GM21786 (cell line): ENCODE results near the gene AASDH.

ENCODE experiments used
- ATAC-seq: cut with Tn5 transposase; IDR thresholded peaks from one replicate; pipeline ENCODE4 v1.9.1; 2021; ENCODE audit not compliant: unreplicated experiment

Gene AASDH

GRCh38 chr4:56387023-56388001 lies at the start of gene AASDH:
Gene AASDH, minus strand, starts transcription at chr4:56387491. Its CDS starts 3,192 bp downstream, at chr4:56384299.
- ATAC-seq = peak; percentile 93

GRCh38 chr4:56435140-56435926 lies 48.0 kb upstream of the AASDH start, which contains the start of gene PPAT:
Gene PPAT, minus strand, starts transcription at chr4:56435615. Its CDS starts 138 bp downstream, at chr4:56435477.
- peak; percentile 70 for ATAC-seq

- peak; percentile 10 for ATAC-seq
Observed at GRCh38 chr4:56434599-56435139, 47.4 kb upstream of the AASDH start.

GRCh38 chr4:56433280-56433679 lies 46.0 kb upstream of the AASDH start:
- no peak for ATAC-seq

- ATAC-seq = no peak
Observed at GRCh38 chr4:56430203-56430602, 42.9 kb upstream of the AASDH start.

- no peak for ATAC-seq
Observed at GRCh38 chr4:56427179-56427578, 39.9 kb upstream of the AASDH start.

- ATAC-seq = peak; percentile 83
Observed at GRCh38 chr4:56426273-56426672, 39.0 kb upstream of the AASDH start.

GRCh38 chr4:56425518-56425917 lies 38.2 kb upstream of the AASDH start:
- ATAC-seq = no peak

- no peak for ATAC-seq
Observed at GRCh38 chr4:56424697-56425514, 37.6 kb upstream of the AASDH start.

- ATAC-seq = no peak
Observed at GRCh38 chr4:56424176-56424575, 36.9 kb upstream of the AASDH start.

- no peak for ATAC-seq
Observed at GRCh38 chr4:56417396-56417795, 30.1 kb upstream of the AASDH start.

- no peak for ATAC-seq
Observed at GRCh38 chr4:56416349-56416748, 29.1 kb upstream of the AASDH start.

GRCh38 chr4:56414135-56414670 lies 26.9 kb upstream of the AASDH start:
- no peak for ATAC-seq

- peak; percentile 47 for ATAC-seq
Observed at GRCh38 chr4:56410247-56411062, 23.2 kb upstream of the AASDH start.

- no peak for ATAC-seq
Observed at GRCh38 chr4:56409511-56410090, 22.3 kb upstream of the AASDH start.

- ATAC-seq = no peak
Observed at GRCh38 chr4:56408978-56409377, 21.7 kb upstream of the AASDH start.

GRCh38 chr4:56406151-56406550 lies 18.9 kb upstream of the AASDH start:
- no peak for ATAC-seq

GRCh38 chr4:56405016-56405415 lies 17.7 kb upstream of the AASDH start:
- no peak for ATAC-seq

- no peak for ATAC-seq
Observed at GRCh38 chr4:56400560-56400959, 13.3 kb upstream of the AASDH start.
